Neural progenitor cell (in vitro differentiated cells): ENCODE data around the gene PAQR5. TPM values are rescaled to one million over a fixed set of nuclear protein-coding genes. Genes with fewer than 3 reads are reported as not detected.

Source experiments
- DNase-seq: peaks from one replicate; pipeline ENCODE4 v3.0.0-alpha.2; 2016; ENCODE audit warnings: low spot score
- H2AFZ ChIP-seq: fragments of 200-600 bp; sonication (generic); replicated peaks from 2 replicates; pipeline ENCODE4 v1.6.1; 2016; ENCODE audit warnings: antibody characterized with exemption
- H3F3A ChIP-seq: fragments of 200-600 bp; sonication (generic); 2 replicates; pipeline ENCODE4 v1.6.1; 2016; ENCODE audit warnings: antibody characterized with exemption, low read depth
- H3K27ac ChIP-seq: fragments of 200-600 bp; sonication (generic); 2 replicates; pipeline ENCODE4 v1.5.1; 2016; ENCODE audit warnings: mild to moderate bottlenecking
- H3K27me3 ChIP-seq: fragments of 200-600 bp; sonication (generic); 2 replicates; pipeline ENCODE4 v1.6.1; 2016; ENCODE audit warnings: mild to moderate bottlenecking, moderate library complexity
- H3K36me3 ChIP-seq: fragments of 200-600 bp; sonication (generic); 2 replicates; pipeline ENCODE4 v1.5.1; 2016
- H3K4me1 ChIP-seq: fragments of 200-600 bp; sonication (generic); 2 replicates; pipeline ENCODE4 v1.6.1; 2016; ENCODE audit warnings: mixed run types
- H3K4me2 ChIP-seq: fragments of 200-600 bp; sonication (generic); 2 replicates; pipeline ENCODE4 v1.6.1; 2016
- H3K4me3 ChIP-seq: fragments of 200-600 bp; sonication (generic); 2 replicates; pipeline ENCODE4 v1.5.1; 2016
- H3K79me2 ChIP-seq: fragments of 200-600 bp; sonication (generic); 2 replicates; pipeline ENCODE4 v1.6.1; 2016; ENCODE audit warnings: low read depth
- H3K9ac ChIP-seq: fragments of 200-600 bp; sonication (generic); 2 replicates; pipeline ENCODE4 v1.6.1; 2016
- H3K9me3 ChIP-seq: fragments of 200-600 bp; sonication (generic); 2 replicates; pipeline ENCODE4 v1.5.1; 2016; ENCODE audit warnings: low read depth
- H4K20me1 ChIP-seq: fragments of 200-600 bp; sonication (generic); 2 replicates; pipeline ENCODE4 v1.6.1; 2016; ENCODE audit warnings: low read depth
- H3K27ac Mint-ChIP-seq: 3 replicates; pipeline ENCODE4 v1.8.0; 2021; ENCODE audit warnings: mixed read lengths
- H3K27me3 Mint-ChIP-seq: 2 replicates; pipeline ENCODE4 v1.8.0; 2022; ENCODE audit warnings: low read depth, mild to moderate bottlenecking, inconsistent platforms, moderate library complexity, mixed read lengths; ENCODE audit not compliant: insufficient read depth
- H3K36me3 Mint-ChIP-seq: 3 replicates; pipeline ENCODE4 v1.8.0; 2021; ENCODE audit warnings: mixed read lengths
- H3K4me1 Mint-ChIP-seq: 3 replicates; pipeline ENCODE4 v1.8.0; 2021; ENCODE audit warnings: mixed read lengths
- H3K4me3 Mint-ChIP-seq: 3 replicates; pipeline ENCODE4 v1.8.0; 2021; ENCODE audit warnings: mild to moderate bottlenecking, moderate library complexity, mixed read lengths
- H3K9me3 Mint-ChIP-seq: 3 replicates; pipeline ENCODE4 v1.8.0; 2020; ENCODE audit warnings: mixed read lengths
- CTCF ChIP-seq: fragments of 200-600 bp; sonication (generic); IDR thresholded peaks from 2 replicates; pipeline ENCODE4 v1.5.1; 2017; ENCODE audit warnings: antibody characterized with exemption, mild to moderate bottlenecking
- EZH2 ChIP-seq: fragments of 200-600 bp; sonication (generic); IDR thresholded peaks from 2 replicates; pipeline ENCODE4 v1.6.1; 2017; ENCODE audit warnings: antibody characterized with exemption, mild to moderate bottlenecking, moderate library complexity
- EZH2phosphoT487 ChIP-seq: fragments of 200-600 bp; sonication (generic); IDR thresholded peaks from 2 replicates; pipeline ENCODE4 v1.6.1; 2017; ENCODE audit warnings: antibody characterized with exemption
- total RNA-seq: library from RNA; depleted of rRNA; stranded (reverse); fragments of >200 nt; gene quantifications from 2 replicates; pipeline ENCODE4 v1.2.3, GENCODE V29; 2015; ENCODE audit warnings: low replicate concordance

PAQR5 gene
- total RNA-seq, 1 donor from 2014 or later, result 1.4 TPM

- H3K4me1 Mint-ChIP-seq, result peaks cover 23% of the 10 kb centered on the region
- Histone ChIP-seq H2AFZ (no peak overlapping the region), H3K79me2 (no peaks in the 10 kb centered on the region), H3K9me3 (no peaks in the 10 kb centered on the region), H3K27ac (no peak overlapping the region), H3K4me2 (no peak overlapping the region), H3K27me3 (no peaks in the 10 kb centered on the region), H4K20me1 (no peaks in the 10 kb centered on the region), H3K36me3 (no peaks in the 10 kb centered on the region), H3K4me3 (no peak overlapping the region), H3K9ac (no peak overlapping the region), H3F3A (no peaks in the 10 kb centered on the region), H3K4me1 (peaks cover 6% of the 10 kb centered on the region)
- peaks cover 8% of the 10 kb centered on the region for H3K27me3 Mint-ChIP-seq
- no peak overlapping the region for H3K4me3 Mint-ChIP-seq
- DNase-seq, result no peak
- H3K9me3 Mint-ChIP-seq, result peaks cover 2% of the 10 kb centered on the region
- no peak overlapping the region for H3K27ac Mint-ChIP-seq
- H3K36me3 Mint-ChIP-seq, result no peaks in the 10 kb centered on the region
- TF ChIP-seq EZH2 (no peak), EZH2phosphoT487 (no peak), CTCF (no peak)
Observed at GRCh38 chr15:69341356-69341755, 42.6 kb downstream of the PAQR5 start.

- Histone ChIP-seq H3K4me2 (peak overlapping the region; percentile 29), H3K4me1 (peaks cover 6% of the 10 kb centered on the region), H3F3A (no peaks in the 10 kb centered on the region), H3K27me3 (no peaks in the 10 kb centered on the region), H3K27ac (no peak overlapping the region), H4K20me1 (no peaks in the 10 kb centered on the region), H2AFZ (peak overlapping the region; percentile 32), H3K9ac (no peak overlapping the region), H3K36me3 (no peaks in the 10 kb centered on the region), H3K4me3 (no peak overlapping the region), H3K79me2 (no peaks in the 10 kb centered on the region), H3K9me3 (no peaks in the 10 kb centered on the region)
- peak overlapping the region; percentile 46 for H3K27ac Mint-ChIP-seq
- peaks cover 23% of the 10 kb centered on the region for H3K4me1 Mint-ChIP-seq
- no peak for TF ChIP-seq EZH2
- no peak for TF ChIP-seq CTCF
- no peak for TF ChIP-seq EZH2phosphoT487
- no peak overlapping the region for H3K4me3 Mint-ChIP-seq
- no peaks in the 10 kb centered on the region for H3K36me3 Mint-ChIP-seq
- DNase-seq, result no peak
- no peaks in the 10 kb centered on the region for H3K9me3 Mint-ChIP-seq
- peaks cover 8% of the 10 kb centered on the region for H3K27me3 Mint-ChIP-seq
Observed at GRCh38 chr15:69342460-69343076, 43.9 kb downstream of the PAQR5 start.

GRCh38 chr15:69343133-69343532, 44.4 kb downstream of the PAQR5 start:
- TF ChIP-seq CTCF, result no peak
- TF ChIP-seq EZH2, result no peak
- TF ChIP-seq EZH2phosphoT487, result no peak
- Histone ChIP-seq H3K9ac (no peak overlapping the region), H3K36me3 (no peaks in the 10 kb centered on the region), H3K4me1 (peaks cover 6% of the 10 kb centered on the region), H3K9me3 (no peaks in the 10 kb centered on the region), H3K4me2 (peak overlapping the region; percentile 29), H3F3A (no peaks in the 10 kb centered on the region), H3K4me3 (no peak overlapping the region), H4K20me1 (no peaks in the 10 kb centered on the region), H3K79me2 (no peaks in the 10 kb centered on the region), H2AFZ (peak overlapping the region; percentile 32), H3K27ac (no peak overlapping the region), H3K27me3 (no peaks in the 10 kb centered on the region)
- H3K27ac Mint-ChIP-seq, result no peak overlapping the region
- H3K36me3 Mint-ChIP-seq, result no peaks in the 10 kb centered on the region
- H3K4me3 Mint-ChIP-seq, result no peak overlapping the region
- H3K4me1 Mint-ChIP-seq, result peaks cover 23% of the 10 kb centered on the region
- peaks cover 9% of the 10 kb centered on the region for H3K27me3 Mint-ChIP-seq
- DNase-seq, result no peak
- no peaks in the 10 kb centered on the region for H3K9me3 Mint-ChIP-seq
